Breast epithelium (tissue), 3 donors: ENCODE data around the gene NOD1.

Experiments used
- POLR2A ChIP-seq: fragments of 450-650 bp; IDR thresholded peaks from one replicate; pipeline ENCODE4 v1.6.1; 2016; ENCODE audit warnings: antibody characterized with exemption, mild to moderate bottlenecking, moderate library complexity
- POLR2AphosphoS5 ChIP-seq, 3 donors: sonication (generic); formaldehyde crosslinking; IDR thresholded peaks; one replicate each; pipeline ENCODE4 v1.6.1; 2017; ENCODE audit warnings: antibody characterized with exemption in 3 of 3
- TF ChIP-seq, protein P1 (sequence below), 3 donors: fragments of 450-650 bp; IDR thresholded peaks; one replicate each; pipeline ENCODE4 v1.5.1; 2016 to 2017; ENCODE audit warnings: antibody characterized with exemption in 3 of 3, mild to moderate bottlenecking in 3 of 3, moderate library complexity in 3 of 3

- TF ChIP-seq, protein P1, sequence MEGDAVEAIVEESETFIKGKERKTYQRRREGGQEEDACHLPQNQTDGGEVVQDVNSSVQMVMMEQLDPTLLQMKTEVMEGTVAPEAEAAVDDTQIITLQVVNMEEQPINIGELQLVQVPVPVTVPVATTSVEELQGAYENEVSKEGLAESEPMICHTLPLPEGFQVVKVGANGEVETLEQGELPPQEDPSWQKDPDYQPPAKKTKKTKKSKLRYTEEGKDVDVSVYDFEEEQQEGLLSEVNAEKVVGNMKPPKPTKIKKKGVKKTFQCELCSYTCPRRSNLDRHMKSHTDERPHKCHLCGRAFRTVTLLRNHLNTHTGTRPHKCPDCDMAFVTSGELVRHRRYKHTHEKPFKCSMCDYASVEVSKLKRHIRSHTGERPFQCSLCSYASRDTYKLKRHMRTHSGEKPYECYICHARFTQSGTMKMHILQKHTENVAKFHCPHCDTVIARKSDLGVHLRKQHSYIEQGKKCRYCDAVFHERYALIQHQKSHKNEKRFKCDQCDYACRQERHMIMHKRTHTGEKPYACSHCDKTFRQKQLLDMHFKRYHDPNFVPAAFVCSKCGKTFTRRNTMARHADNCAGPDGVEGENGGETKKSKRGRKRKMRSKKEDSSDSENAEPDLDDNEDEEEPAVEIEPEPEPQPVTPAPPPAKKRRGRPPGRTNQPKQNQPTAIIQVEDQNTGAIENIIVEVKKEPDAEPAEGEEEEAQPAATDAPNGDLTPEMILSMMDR (IDR thresholded peaks at IDR 0.05) = no peak
- no peak for TF ChIP-seq POLR2AphosphoS5 (IDR thresholded peaks at IDR 0.05)
- TF ChIP-seq POLR2A = no peak
These were observed 26.2 kb downstream of the NOD1 start for GRCh38 chr7:30452280-30452930.
